AG09319 (cell line): ENCODE measurements around the gene LRRC66.

Experiments used
- DNase-seq: peaks from one replicate; pipeline ENCODE4 v3.0.0-alpha.2; 2010; ENCODE audit warnings: low read depth; ENCODE audit errors: extremely low read depth
- TF ChIP-seq, protein P1 (sequence below): IDR thresholded peaks from 2 replicates; pipeline ENCODE4 v1.5.1; 2011; ENCODE audit warnings: low read depth, mild to moderate bottlenecking, inconsistent platforms, low read length, moderate library complexity

Gene LRRC66

DNA sequence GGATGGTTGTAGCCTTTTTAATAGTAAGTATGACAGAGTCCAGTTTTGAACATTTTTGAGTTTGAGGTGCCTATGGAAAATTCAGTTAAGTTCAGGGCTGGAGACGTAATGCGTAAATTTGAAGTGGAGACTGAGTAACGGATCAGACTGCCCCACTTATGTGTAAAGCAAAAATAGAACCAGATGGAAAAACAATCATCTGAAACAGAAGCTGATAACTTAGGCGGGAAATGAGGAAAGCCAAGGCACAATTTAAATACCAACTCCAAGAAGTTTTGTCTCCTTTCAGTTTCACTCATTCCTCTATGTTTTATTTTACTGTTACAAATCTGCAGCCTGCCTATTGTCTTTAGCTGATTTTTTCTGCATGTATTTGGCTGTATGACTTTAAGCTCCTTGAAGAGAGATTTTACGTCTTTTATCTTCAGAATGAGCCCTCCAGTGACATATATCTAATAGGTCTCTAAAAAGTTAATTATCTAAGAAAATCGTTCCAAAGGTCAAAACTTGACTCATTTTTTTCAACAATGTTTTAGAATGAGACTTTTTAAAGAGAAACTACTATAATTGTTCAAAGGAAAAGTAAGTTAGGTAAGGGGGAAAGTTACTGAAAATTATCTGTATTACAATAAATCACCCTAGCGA lies 16.8 kb upstream of the LRRC66 start:
- DNase-seq = no peak
- TF ChIP-seq, protein P1, sequence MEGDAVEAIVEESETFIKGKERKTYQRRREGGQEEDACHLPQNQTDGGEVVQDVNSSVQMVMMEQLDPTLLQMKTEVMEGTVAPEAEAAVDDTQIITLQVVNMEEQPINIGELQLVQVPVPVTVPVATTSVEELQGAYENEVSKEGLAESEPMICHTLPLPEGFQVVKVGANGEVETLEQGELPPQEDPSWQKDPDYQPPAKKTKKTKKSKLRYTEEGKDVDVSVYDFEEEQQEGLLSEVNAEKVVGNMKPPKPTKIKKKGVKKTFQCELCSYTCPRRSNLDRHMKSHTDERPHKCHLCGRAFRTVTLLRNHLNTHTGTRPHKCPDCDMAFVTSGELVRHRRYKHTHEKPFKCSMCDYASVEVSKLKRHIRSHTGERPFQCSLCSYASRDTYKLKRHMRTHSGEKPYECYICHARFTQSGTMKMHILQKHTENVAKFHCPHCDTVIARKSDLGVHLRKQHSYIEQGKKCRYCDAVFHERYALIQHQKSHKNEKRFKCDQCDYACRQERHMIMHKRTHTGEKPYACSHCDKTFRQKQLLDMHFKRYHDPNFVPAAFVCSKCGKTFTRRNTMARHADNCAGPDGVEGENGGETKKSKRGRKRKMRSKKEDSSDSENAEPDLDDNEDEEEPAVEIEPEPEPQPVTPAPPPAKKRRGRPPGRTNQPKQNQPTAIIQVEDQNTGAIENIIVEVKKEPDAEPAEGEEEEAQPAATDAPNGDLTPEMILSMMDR = no peak

DNA sequence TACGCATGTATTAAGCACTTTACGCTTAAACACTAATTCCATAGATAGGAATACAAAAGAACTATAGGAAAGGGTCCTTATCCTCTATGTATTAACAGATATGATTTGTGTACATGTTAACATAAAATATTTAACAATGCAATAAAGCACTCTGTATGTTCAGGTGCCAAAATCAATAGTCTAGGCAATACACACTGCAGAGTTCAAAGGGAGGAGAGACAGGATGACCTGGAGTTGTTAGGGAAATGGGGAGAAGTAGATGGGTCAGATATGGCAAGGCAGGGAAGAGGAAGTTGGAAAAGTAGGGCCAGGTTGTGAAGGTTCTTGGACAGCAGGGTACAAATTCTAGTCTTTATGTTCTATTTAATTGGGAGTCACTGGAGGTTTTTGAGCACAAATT lies 15.0 kb upstream of the LRRC66 start:
- no peak for DNase-seq
- TF ChIP-seq, protein P1 = no peak

DNA sequence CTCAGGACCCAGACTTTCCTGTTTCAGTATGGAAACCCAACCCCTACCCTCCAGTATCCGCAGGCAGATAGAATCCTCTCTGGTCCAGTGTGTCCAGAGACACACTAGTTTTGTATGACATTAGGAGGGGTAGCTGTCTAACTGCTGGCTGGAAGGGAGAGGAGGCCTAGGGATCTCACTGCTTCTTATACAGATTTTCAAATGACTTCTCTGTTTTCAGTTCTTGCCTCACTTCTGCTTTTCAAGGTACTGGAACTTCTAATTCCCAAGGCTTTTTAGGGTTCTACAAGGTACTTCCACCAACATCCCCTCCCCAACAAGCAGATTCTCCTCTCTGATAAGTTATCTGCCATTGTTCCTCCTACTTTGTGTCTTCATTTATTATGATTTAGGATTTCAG lies 11.8 kb upstream of the LRRC66 start:
- no peak for DNase-seq
- TF ChIP-seq, protein P1 = no peak

DNA sequence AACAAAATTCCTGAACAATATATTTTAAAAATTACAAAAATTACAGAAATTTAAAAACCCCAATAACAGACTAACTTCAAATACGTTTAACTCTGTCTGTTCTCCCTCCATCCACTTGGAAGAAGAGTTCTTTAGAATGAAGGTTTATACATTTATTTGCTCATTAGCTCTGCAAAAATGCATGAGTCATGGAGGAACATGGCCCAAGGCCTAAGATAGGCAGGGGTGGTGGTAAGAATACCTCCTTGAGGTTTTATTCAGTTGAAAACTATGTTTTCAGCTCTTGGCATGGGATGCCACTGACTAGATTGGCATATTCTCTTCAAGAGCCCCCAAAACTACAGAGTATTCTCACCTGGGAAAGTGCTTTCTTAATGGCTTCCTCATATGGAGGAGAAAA lies 8.8 kb upstream of the LRRC66 start:
- TF ChIP-seq, protein P1 = no peak
- no peak for DNase-seq

DNA sequence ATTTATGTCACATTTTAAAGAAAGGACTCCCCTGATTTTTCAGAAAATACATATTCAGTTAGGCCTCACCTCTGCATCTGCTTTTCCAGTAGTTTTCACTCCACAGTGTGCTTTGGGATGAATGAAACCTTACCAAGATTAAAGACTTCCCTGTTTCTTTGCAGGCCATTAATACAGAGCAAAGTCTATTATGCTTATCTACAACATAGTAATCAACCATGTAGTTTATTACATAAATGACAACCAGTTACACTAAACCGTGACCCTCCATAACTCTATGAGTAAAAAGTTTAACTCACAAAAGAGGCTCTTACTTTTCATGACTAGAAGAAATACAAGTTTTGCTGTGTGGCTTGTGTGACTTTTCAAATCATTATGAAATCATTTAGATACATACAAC lies 2.3 kb downstream of the LRRC66 start:
- TF ChIP-seq, protein P1 = no peak
- DNase-seq = no peak

DNA sequence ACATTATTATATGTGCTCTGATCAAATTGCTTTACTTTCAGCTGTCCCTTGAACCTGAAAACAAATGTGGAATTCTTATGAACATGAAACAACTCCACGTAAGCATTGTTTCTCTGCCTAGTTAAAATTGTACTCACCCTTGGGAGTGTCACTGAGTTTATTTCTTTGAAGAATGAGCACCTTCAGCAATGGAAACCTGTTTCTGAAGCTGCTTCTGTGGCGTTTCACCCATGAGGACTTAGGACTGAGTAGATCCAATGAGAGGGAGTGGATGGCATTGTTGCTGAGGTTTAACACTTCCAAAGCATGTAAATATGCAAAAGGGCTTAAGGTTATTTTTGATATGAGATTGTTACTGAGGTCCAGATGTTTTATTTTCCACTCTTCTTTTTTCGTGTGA lies 3.2 kb downstream of the LRRC66 start:
- TF ChIP-seq, protein P1 = no peak
- DNase-seq = no peak

DNA sequence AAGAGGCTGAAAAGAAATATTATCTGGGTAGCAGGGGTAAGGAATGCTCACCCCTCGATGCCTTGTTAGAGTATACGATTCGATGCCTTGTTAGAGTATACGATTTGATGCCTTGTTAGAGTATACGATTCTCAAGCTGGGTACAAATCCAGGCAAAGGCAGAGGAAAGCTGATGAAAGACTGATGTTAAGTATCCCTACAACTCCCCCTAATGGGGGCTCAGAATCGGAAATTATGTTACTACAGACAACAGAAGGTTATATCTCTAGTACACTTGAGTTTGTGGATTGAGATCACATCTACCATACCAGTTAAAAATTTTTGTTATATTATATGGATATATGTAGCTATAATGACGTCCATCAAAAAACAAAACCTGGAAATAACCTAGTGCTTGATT lies 4.8 kb downstream of the LRRC66 start:
- no peak for DNase-seq
- TF ChIP-seq, protein P1 = no peak
